Type B pancreatic cell (in vitro differentiated cells): ENCODE results near the gene DAZAP2. TPM values are rescaled to one million over a fixed set of nuclear protein-coding genes. Genes with fewer than 3 reads are reported as not detected.

Experiments
- DNase-seq: peaks from one replicate; pipeline ENCODE4 v3.0.0; 2021; ENCODE audit warnings: mixed read lengths; ENCODE audit not compliant: unreplicated experiment; ENCODE audit errors: extremely low spot score
- H3K27ac Mint-ChIP-seq: 2 replicates; pipeline ENCODE4 v1.8.0; 2021; ENCODE audit warnings: mild to moderate bottlenecking, mixed read lengths
- H3K27me3 Mint-ChIP-seq: 2 replicates; pipeline ENCODE4 v1.8.0; 2021; ENCODE audit warnings: mixed read lengths
- H3K36me3 Mint-ChIP-seq: 2 replicates; pipeline ENCODE4 v1.8.0; 2021; ENCODE audit warnings: mixed read lengths
- H3K4me1 Mint-ChIP-seq: one replicate; pipeline ENCODE4 v1.8.0; 2021; ENCODE audit warnings: mixed read lengths; ENCODE audit not compliant: unreplicated experiment
- H3K4me3 Mint-ChIP-seq: 2 replicates; pipeline ENCODE4 v1.8.0; 2021; ENCODE audit warnings: mild to moderate bottlenecking, mixed read lengths
- H3K9me3 Mint-ChIP-seq: 2 replicates; pipeline ENCODE4 v1.8.0; 2021; ENCODE audit warnings: mixed read lengths
- CTCF ChIP-seq: fragments of 200-600 bp; sonication (generic); conservative IDR thresholded peaks from 2 replicates; pipeline ENCODE4 v1.5.0; 2021; ENCODE audit warnings: antibody characterized with exemption, mild to moderate bottlenecking
- long read RNA-seq: library from polyadenylated mRNA; unstranded; transcript quantifications from one replicate; pipeline ENCODE4 v2.0.0, GENCODE V29; 2020
- total RNA-seq: library from RNA; stranded (reverse); gene quantifications from 2 replicates; pipeline ENCODE4 v1.2.1, GENCODE V29; 2021; ENCODE audit warnings: low replicate concordance

Gene DAZAP2
- 89.0 and 149 TPM in 2 replicates for total RNA-seq
- long read RNA-seq, transcript DAZAP2-206 (2 exons, 598 nt), result minor isoform, 8 of 267 reads
- long read RNA-seq, transcript DAZAP2-214 (2 exons, 3,664 nt), result minor isoform, 11 of 267 reads
- long read RNA-seq, transcript DAZAP2-201 (4 exons, 2,598 nt), result major isoform, 184 of 267 reads
- long read RNA-seq, partial matches to known transcripts, result 37 of 267 reads
- long read RNA-seq, other reads (novel, unspliced or antisense), result 20 of 267 reads

GRCh38 chr12:51238510-51239334 is at the start of gene DAZAP2:
Gene DAZAP2 (plus strand): TSS chr12:51238826. CDS start chr12:51238908, 82 bp downstream.
- DNase-seq, result peak; percentile 95
- no peaks in the 10 kb centered on the region for H3K27me3 Mint-ChIP-seq
- peak within 1 kb of the TSS; percentile 98 for H3K27ac Mint-ChIP-seq
- H3K36me3 Mint-ChIP-seq, result peaks cover 14% of the 10 kb centered on the region
- TF ChIP-seq CTCF, result peak; percentile 45
- no peaks in the 10 kb centered on the region for H3K9me3 Mint-ChIP-seq
- H3K4me1 Mint-ChIP-seq, result peaks cover 7% of the 10 kb centered on the region
- H3K4me3 Mint-ChIP-seq, result peak within 1 kb of the TSS; percentile 97

GRCh38 chr12:51189790-51190355 is 48.8 kb upstream of the DAZAP2 start:
- no peak for TF ChIP-seq CTCF
- peaks cover 4% of the 10 kb centered on the region for H3K4me1 Mint-ChIP-seq
- H3K27me3 Mint-ChIP-seq, result no peaks in the 10 kb centered on the region
- H3K9me3 Mint-ChIP-seq, result no peaks in the 10 kb centered on the region
- no peak overlapping the region for H3K4me3 Mint-ChIP-seq
- H3K36me3 Mint-ChIP-seq, result no peaks in the 10 kb centered on the region
- no peak overlapping the region for H3K27ac Mint-ChIP-seq
- DNase-seq, result no peak

- peaks cover 4% of the 10 kb centered on the region for H3K4me1 Mint-ChIP-seq
- no peak overlapping the region for H3K27ac Mint-ChIP-seq
- DNase-seq, result no peak
- H3K36me3 Mint-ChIP-seq, result no peaks in the 10 kb centered on the region
- H3K27me3 Mint-ChIP-seq, result no peaks in the 10 kb centered on the region
- no peaks in the 10 kb centered on the region for H3K9me3 Mint-ChIP-seq
- H3K4me3 Mint-ChIP-seq, result no peak overlapping the region
- no peak for TF ChIP-seq CTCF
Measured at GRCh38 chr12:51190820-51191219, 47.8 kb upstream of the DAZAP2 start.

- no peaks in the 10 kb centered on the region for H3K36me3 Mint-ChIP-seq
- no peaks in the 10 kb centered on the region for H3K9me3 Mint-ChIP-seq
- H3K27ac Mint-ChIP-seq, result no peak overlapping the region
- peaks cover 4% of the 10 kb centered on the region for H3K4me1 Mint-ChIP-seq
- no peaks in the 10 kb centered on the region for H3K27me3 Mint-ChIP-seq
- no peak overlapping the region for H3K4me3 Mint-ChIP-seq
- DNase-seq, result no peak
- TF ChIP-seq CTCF, result no peak
Measured at GRCh38 chr12:51191516-51192283, 46.9 kb upstream of the DAZAP2 start.

GRCh38 chr12:51192284-51192671 is 46.3 kb upstream of the DAZAP2 start:
- no peak overlapping the region for H3K27ac Mint-ChIP-seq
- H3K36me3 Mint-ChIP-seq, result no peaks in the 10 kb centered on the region
- DNase-seq, result no peak
- H3K9me3 Mint-ChIP-seq, result no peaks in the 10 kb centered on the region
- no peaks in the 10 kb centered on the region for H3K27me3 Mint-ChIP-seq
- no peak for TF ChIP-seq CTCF
- no peak overlapping the region for H3K4me3 Mint-ChIP-seq
- peaks cover 4% of the 10 kb centered on the region for H3K4me1 Mint-ChIP-seq
